AG04450 (cell line): ENCODE measurements around the gene BARX1. TPM values are rescaled to one million over a fixed set of nuclear protein-coding genes. Genes with fewer than 3 reads are reported as not detected.

Experiments used
- CTCF ChIA-PET: fragments of 300-600, 350-600 bp; formaldehyde crosslinking; extraction: SDS; loops from one replicate; lab custom pipeline; 2022; ENCODE audit warnings: antibody characterized with exemption, inconsistent platforms; lab: Charles Lee
- POLR2A ChIA-PET: fragments of 350-600 bp; formaldehyde crosslinking; extraction: SDS; loops from one replicate; lab custom pipeline; 2021; ENCODE audit warnings: antibody characterized with exemption, inconsistent platforms; lab: Yijun Ruan, JAX
- DNase-seq: peaks from one replicate; pipeline ENCODE4 v3.0.0-alpha.2; 2011; ENCODE audit warnings: low read depth, low spot score
- H3K27ac ChIP-seq: one replicate; pipeline ENCODE4 v1.5.1; 2012; ENCODE audit warnings: low read depth, low read length, control low read depth
- H3K27me3 ChIP-seq: one replicate; pipeline ENCODE4 v1.6.0; 2012; ENCODE audit warnings: low read length; ENCODE audit not compliant: control insufficient read depth, insufficient read depth
- H3K4me3 ChIP-seq: 2 replicates; pipeline ENCODE4 v1.5.1; 2011; ENCODE audit warnings: mild to moderate bottlenecking, low read depth, low read length, control low read depth
- H3K9me3 ChIP-seq: 2 replicates; pipeline ENCODE4 v1.5.1; 2012; ENCODE audit warnings: low read length; ENCODE audit not compliant: control insufficient read depth, insufficient read depth
- polyA plus RNA-seq: library from polyadenylated mRNA; depleted of rRNA; stranded (reverse); fragments of >200 nt; gene quantifications from 2 replicates; pipeline ENCODE4 v1.2.3, GENCODE V29; 2011
- TF ChIP-seq, protein P1 (sequence below): IDR thresholded peaks from 2 replicates; pipeline ENCODE4 v1.5.1; 2011; ENCODE audit warnings: low read depth, low read length, control low read depth, inconsistent platforms

Gene BARX1
- polyA plus RNA-seq, 1 experiment, result not detected

DNA sequence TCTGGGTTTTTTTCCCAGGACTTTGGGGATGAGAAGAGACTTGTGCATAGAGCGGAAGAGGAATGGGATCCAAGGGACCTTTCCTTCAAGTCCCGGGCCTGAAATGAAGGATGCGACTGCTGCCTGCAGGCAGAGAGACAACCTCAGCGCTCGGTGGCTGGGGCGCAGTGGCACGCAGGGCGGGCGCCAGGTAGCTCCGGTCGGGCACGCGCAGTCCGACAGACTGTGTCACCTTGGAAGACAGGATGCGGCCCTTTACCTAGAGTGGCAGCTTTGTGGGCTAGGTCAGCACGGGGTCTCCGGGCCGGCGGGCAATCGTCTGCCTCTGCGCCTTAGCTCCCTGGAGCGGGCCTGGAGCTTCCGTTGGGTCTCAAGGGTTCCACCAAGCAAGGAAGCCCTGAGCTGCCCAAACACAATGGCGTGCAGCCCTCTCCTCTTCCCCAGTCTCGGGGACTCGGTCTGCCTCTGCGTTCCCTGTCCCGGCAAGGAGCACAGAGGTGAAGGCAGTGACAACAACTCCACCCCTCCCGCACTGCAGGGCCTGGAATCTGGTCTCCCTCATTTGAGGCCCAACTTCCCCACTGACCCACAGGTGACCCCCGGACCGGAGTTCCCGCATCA lies 6.0 kb downstream of the BARX1 start:
- no peak overlapping the region for H3K27ac ChIP-seq
- ChIA-PET CTCF (no interaction called here), POLR2A (no interaction called here)
- H3K9me3 ChIP-seq, result peaks cover 21% of the 10 kb centered on the region
- H3K4me3 ChIP-seq, result no peak overlapping the region
- TF ChIP-seq, protein P1, sequence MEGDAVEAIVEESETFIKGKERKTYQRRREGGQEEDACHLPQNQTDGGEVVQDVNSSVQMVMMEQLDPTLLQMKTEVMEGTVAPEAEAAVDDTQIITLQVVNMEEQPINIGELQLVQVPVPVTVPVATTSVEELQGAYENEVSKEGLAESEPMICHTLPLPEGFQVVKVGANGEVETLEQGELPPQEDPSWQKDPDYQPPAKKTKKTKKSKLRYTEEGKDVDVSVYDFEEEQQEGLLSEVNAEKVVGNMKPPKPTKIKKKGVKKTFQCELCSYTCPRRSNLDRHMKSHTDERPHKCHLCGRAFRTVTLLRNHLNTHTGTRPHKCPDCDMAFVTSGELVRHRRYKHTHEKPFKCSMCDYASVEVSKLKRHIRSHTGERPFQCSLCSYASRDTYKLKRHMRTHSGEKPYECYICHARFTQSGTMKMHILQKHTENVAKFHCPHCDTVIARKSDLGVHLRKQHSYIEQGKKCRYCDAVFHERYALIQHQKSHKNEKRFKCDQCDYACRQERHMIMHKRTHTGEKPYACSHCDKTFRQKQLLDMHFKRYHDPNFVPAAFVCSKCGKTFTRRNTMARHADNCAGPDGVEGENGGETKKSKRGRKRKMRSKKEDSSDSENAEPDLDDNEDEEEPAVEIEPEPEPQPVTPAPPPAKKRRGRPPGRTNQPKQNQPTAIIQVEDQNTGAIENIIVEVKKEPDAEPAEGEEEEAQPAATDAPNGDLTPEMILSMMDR, result no peak
- peaks cover 98% of the 10 kb centered on the region for H3K27me3 ChIP-seq
- no peak for DNase-seq

DNA sequence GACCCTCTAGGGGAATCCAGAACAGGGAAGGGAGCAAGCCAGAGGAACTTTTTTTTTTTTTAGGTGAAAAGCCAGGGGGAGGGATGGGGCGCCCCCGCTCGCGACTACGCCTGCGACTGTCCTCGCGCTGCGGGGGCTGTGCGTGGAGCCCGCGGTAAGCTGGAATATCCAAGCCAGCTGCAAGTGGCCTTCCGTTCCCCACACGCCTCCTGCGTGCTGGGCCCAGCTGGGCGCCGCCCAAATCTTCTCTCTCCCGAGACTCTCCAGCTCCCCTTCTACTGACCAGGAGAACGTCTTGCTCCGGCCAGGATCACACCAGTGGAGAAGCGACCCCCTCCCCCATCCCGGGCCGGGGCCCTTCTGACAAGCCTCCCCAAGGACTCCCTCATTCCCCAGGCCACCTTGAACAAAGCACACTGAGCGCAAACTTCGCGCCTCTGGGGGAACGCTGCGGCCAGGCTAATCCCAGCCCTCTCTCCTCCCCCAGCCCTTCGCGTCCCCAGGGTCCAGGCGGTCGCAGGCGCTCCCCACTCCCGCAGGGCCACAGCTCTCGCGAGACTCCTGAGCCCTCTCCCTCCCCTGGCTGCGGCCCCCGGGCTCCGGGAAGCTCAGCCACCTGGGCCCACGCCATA lies 6.6 kb downstream of the BARX1 start:
- Histone ChIP-seq H3K27ac (no peak overlapping the region), H3K4me3 (no peak overlapping the region), H3K9me3 (peaks cover 21% of the 10 kb centered on the region), H3K27me3 (peaks cover 97% of the 10 kb centered on the region)
- TF ChIP-seq, protein P1, result no peak
- CTCF ChIA-PET, result no interaction called here
- POLR2A ChIA-PET, result no interaction called here
- no peak for DNase-seq

DNA sequence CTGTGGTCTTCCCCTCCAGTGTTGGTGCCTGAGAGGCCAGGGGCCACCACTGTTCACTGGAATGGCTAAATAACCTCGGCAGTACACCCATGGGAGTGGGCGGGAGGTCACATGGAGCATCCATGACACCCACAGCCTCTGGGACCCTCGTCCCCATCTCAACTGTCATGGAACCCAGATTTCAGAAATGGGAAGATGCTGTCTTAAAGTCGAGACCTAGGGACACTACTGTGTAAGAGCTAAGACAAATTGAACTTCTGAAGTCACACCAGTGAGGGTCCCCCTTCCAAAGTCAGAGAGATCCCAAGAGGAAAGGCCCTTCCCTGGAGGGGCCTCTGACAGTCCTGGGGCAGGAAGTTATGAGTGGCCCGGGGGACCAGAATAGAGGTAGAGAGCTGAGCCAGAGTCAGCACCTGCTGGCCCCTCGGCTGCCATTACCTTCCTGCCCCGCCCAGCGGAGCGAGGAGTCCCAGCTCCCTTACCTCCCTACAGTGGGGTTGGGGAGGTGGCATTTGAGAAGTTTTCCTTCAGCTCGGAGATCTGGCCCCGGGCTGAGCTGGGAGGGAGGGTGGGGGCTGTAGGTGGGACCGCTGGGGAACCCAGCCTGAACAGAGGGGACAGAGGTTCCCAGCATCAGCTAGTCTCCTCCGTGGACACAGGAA lies 7.6 kb downstream of the BARX1 start:
- CTCF ChIA-PET, result no interaction called here
- DNase-seq, result no peak
- Histone ChIP-seq H3K27ac (no peak overlapping the region), H3K9me3 (peaks cover 21% of the 10 kb centered on the region), H3K4me3 (no peak overlapping the region), H3K27me3 (peaks cover 90% of the 10 kb centered on the region)
- TF ChIP-seq, protein P1, result no peak
- POLR2A ChIA-PET, result interaction anchor here (0.6 kb wide), 1 partner anchor 266 kb away, joined by 3 read pairs; no protein-coding TSS in a partner anchor

- TF ChIP-seq, protein P1, result no peak
- ChIA-PET CTCF (interaction anchor here (1.1 kb wide), 1 partner anchor 119 kb away, joined by 3 read pairs; no protein-coding TSS in a partner anchor), POLR2A (no interaction called here)
- H3K4me3 ChIP-seq, result no peak overlapping the region
- H3K27ac ChIP-seq, result no peak overlapping the region
- peaks cover 86% of the 10 kb centered on the region for H3K27me3 ChIP-seq
- DNase-seq, result no peak
- H3K9me3 ChIP-seq, result peaks cover 21% of the 10 kb centered on the region
Measured at GRCh38 chr9:93946338-93946712, 8.8 kb downstream of the BARX1 start.
